ENCODE measurements around the gene BCLAF3.

The BCLAF3 gene

DNA sequence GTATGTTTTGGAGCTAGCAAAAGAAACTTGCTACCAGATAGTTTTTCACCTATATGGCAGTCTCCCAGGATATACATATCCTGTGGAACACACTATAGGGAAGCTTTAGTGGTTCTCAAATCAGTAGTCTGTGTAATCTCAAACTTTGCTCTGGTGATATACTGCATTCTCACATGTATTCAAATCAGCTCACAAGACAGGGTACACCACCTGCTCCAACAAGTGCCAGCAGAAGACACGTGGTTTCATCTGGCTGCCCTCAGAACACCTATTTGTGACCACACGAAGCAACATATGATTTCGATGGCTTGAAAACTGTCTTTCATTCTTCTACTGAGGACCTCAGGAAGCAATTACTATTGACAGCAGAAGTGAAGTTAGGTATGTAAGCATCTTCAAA is 37.7 kb downstream of the BCLAF3 start:
- H3K27ac ChIP-seq (ENCODE audit: low read length): no peak overlapping the region
- WGBS (ENCODE audit: insufficient coverage, insufficient read length): no CpG with 5 or more reads among the region's 3 CpGs
- no peaks in the 10 kb centered on the region for H3K36me3 ChIP-seq (ENCODE audit: control insufficient read depth, insufficient read depth, low read length)
- no peaks in the 10 kb centered on the region for H3K9me3 ChIP-seq (ENCODE audit: control insufficient read depth, insufficient read depth, low read length)
- DNase-seq (ENCODE audit: low read depth, low spot score): no peak
- no peak overlapping the region for H3K4me3 ChIP-seq (ENCODE audit: low read length)
- H3K27me3 ChIP-seq (ENCODE audit: control insufficient read depth, insufficient read depth, low read length): no peaks in the 10 kb centered on the region
- H3K4me1 ChIP-seq (ENCODE audit: control insufficient read depth, insufficient read depth, low read length): no peaks in the 10 kb centered on the region

DNA sequence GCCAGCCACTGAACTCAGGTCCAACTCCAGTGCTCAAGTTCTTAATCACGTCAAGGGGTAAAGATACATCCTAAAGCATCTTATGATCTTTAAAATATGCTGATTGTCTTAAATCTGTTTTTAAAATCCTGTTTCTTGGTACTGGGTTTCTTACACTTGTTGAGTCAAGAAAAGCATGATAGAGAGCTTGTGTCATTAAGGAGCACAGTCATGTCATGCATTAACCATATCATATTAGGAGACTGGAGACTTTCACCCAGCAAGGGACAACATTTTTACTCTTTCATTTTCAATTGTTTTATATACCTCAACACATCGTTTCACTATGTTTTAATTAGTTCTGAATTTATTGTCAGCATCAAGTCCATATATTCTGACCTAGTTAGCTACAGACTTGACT is 41.5 kb downstream of the BCLAF3 start:
- Histone ChIP-seq H3K4me3 (ENCODE audit: low read length) (no peak overlapping the region), H3K4me1 (ENCODE audit: control insufficient read depth, insufficient read depth, low read length) (no peaks in the 10 kb centered on the region; the same call in 1 of the 2 replicates), H3K36me3 (ENCODE audit: control insufficient read depth, insufficient read depth, low read length) (no peaks in the 10 kb centered on the region), H3K9me3 (ENCODE audit: control insufficient read depth, insufficient read depth, low read length) (no peaks in the 10 kb centered on the region), H3K27ac (ENCODE audit: low read length) (no peak overlapping the region), H3K27me3 (ENCODE audit: control insufficient read depth, insufficient read depth, low read length) (no peaks in the 10 kb centered on the region)
- WGBS (ENCODE audit: insufficient coverage, insufficient read length): no CpG with 5 or more reads among the region's 2 CpGs
- DNase-seq (ENCODE audit: low read depth, low spot score): no peak

DNA sequence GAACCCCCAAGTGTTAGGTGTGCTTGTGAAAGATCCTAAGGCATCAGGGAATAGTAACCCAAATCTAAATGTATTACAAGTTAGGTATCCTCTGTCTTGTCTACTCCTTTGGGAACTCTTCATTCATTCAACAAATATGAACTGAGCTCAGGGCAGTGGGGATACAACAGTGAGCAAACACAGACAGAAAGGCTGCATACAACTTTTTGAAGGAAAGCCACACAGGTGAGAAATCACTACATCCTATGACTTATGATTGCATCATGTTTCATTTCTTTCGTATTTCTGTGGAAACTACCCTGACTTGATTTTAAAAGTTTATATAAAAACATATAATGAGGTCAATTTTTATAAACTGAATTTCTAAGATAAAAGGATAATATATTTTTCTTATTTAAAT is 43.2 kb downstream of the BCLAF3 start:
- Histone ChIP-seq H3K4me3 (ENCODE audit: low read length) (no peak overlapping the region), H3K36me3 (ENCODE audit: control insufficient read depth, insufficient read depth, low read length) (no peaks in the 10 kb centered on the region), H3K27me3 (ENCODE audit: control insufficient read depth, insufficient read depth, low read length) (no peaks in the 10 kb centered on the region), H3K9me3 (ENCODE audit: control insufficient read depth, insufficient read depth, low read length) (no peaks in the 10 kb centered on the region), H3K27ac (ENCODE audit: low read length) (no peak overlapping the region), H3K4me1 (ENCODE audit: control insufficient read depth, insufficient read depth, low read length) (no peaks in the 10 kb centered on the region; the same call in 1 of the 2 replicates)
- DNase-seq (ENCODE audit: low read depth, low spot score): no peak
- no CpG with 5 or more reads among the region's 1 CpG for WGBS (ENCODE audit: insufficient coverage, insufficient read length)
